Measurements from ENCODE around the gene POC5. TPM values are rescaled to one million over a fixed set of nuclear protein-coding genes. Genes with fewer than 3 reads are reported as not detected.
"Not testable (repeated sequence)": the region's sequence is repeated elsewhere in the genome, so short reads cannot be mapped to it uniquely, and the experiment has no call there.

The POC5 gene
- total and polyA plus RNA-seq, 8 donors, result 2.6 to 6.9 (median 4.5) TPM

GRCh38 chr5:75710637-75711036 lies 6.6 kb downstream of the POC5 start:
- Histone ChIP-seq H3K36me3 (no peaks in the 10 kb centered on the region), H3K4me1 (no peaks in the 10 kb centered on the region), H3K4me3 (no peak overlapping the region), H3K27me3 (no peaks in the 10 kb centered on the region), H3K9me3 (no peaks in the 10 kb centered on the region), H3K27ac (no peak overlapping the region)
- no peak for TF ChIP-seq CTCF (IDR thresholded peaks at IDR 0.05)
- 92 to 97% methylated on average over 1 of the region's 1 CpG for WGBS, 2 donors
- intact Hi-C loops (cut with DNase I), result no loop called here
- FAIRE-seq (no peak), DNase-seq (no peak), ATAC-seq (peak in 2 of 4 donors; percentile 44 to 66)

GRCh38 chr5:75707911-75708509 lies 9.2 kb downstream of the POC5 start:
- no peaks in the 10 kb centered on the region for H3K4me1 ChIP-seq
- no peaks in the 10 kb centered on the region for H3K27me3 ChIP-seq
- no peak for TF ChIP-seq CTCF (IDR thresholded peaks at IDR 0.05)
- no peak for FAIRE-seq
- no peaks in the 10 kb centered on the region for H3K9me3 ChIP-seq
- intact Hi-C loops (cut with DNase I), result no loop called here
- 66 to 74% methylated on average over 1 of the region's 1 CpG for WGBS, 2 donors
- no peak overlapping the region for H3K4me3 ChIP-seq
- H3K27ac ChIP-seq, result no peak overlapping the region
- no peak for DNase-seq
- H3K36me3 ChIP-seq, result no peaks in the 10 kb centered on the region
- ATAC-seq, result no peak

GRCh38 chr5:75706775-75707174 lies 10.5 kb downstream of the POC5 start:
- no peak overlapping the region for H3K4me3 ChIP-seq
- FAIRE-seq, result no peak
- WGBS, 2 donors, result 53 to 67% methylated on average over 3 of the region's 3 CpGs

GRCh38 chr5:75706016-75706415 lies 11.2 kb downstream of the POC5 start:
- ATAC-seq (no peak), FAIRE-seq (no peak), DNase-seq (no peak)
- Histone ChIP-seq H3K27ac (no peak overlapping the region), H3K9me3 (no peaks in the 10 kb centered on the region), H3K4me3 (no peak overlapping the region), H3K27me3 (no peaks in the 10 kb centered on the region), H3K4me1 (no peaks in the 10 kb centered on the region), H3K36me3 (peaks cover 0 to 10% (median 0%) of the 10 kb centered on the region in 3 donors)
- intact Hi-C loops (cut with DNase I), result no loop called here
- WGBS, 2 donors, result 90 to 98% methylated on average over 1 of the region's 1 CpG
- TF ChIP-seq CTCF (IDR thresholded peaks at IDR 0.05), result no peak

More at GRCh38 chr5:75706775-75707174, 10.5 kb downstream of the POC5 start:
- intact Hi-C loops (cut with DNase I), result no loop called here
- Histone ChIP-seq H3K9me3 (no peaks in the 10 kb centered on the region), H3K27me3 (no peaks in the 10 kb centered on the region), H3K27ac (no peak overlapping the region), H3K36me3 (peaks cover 0 to 10% (median 0%) of the 10 kb centered on the region in 3 donors), H3K4me1 (no peaks in the 10 kb centered on the region)
- ATAC-seq (peak in 1 of 4 donors; percentile 24), DNase-seq (no peak)
- TF ChIP-seq CTCF (IDR thresholded peaks at IDR 0.05), result no peak

GRCh38 chr5:75701856-75702255 lies 15.4 kb downstream of the POC5 start:
- ATAC-seq (no peak), DNase-seq (no peak), FAIRE-seq (no peak)
- Histone ChIP-seq H3K4me1 (no peaks in the 10 kb centered on the region), H3K4me3 (no peak overlapping the region), H3K27me3 (no peaks in the 10 kb centered on the region), H3K9me3 (no peaks in the 10 kb centered on the region), H3K36me3 (peaks cover 0 to 10% (median 0%) of the 10 kb centered on the region in 3 donors), H3K27ac (no peak overlapping the region)
- 95 to 96% methylated on average over 4 of the region's 4 CpGs for WGBS, 2 donors
- intact Hi-C loops (cut with DNase I), result no loop called here
- no peak for TF ChIP-seq CTCF (IDR thresholded peaks at IDR 0.05)

GRCh38 chr5:75695472-75696351 lies 21.5 kb downstream of the POC5 start:
- H3K27me3 ChIP-seq; ATAC-seq; H3K9me3 ChIP-seq; intact Hi-C loops (cut with DNase I); H3K27ac ChIP-seq; H3K36me3 ChIP-seq; H3K4me3 ChIP-seq; DNase-seq; H3K4me1 ChIP-seq; FAIRE-seq: not testable (repeated sequence)
- WGBS, 2 donors, result 90 to 91% methylated on average over 20 to 22 of the region's 22 CpGs

Measured in pancreas (tissue), 10 donors.